GM21447 (cell line): Measurements from ENCODE around the gene SLC22A12.

Experiments
- ATAC-seq: cut with Tn5 transposase; IDR thresholded peaks from one replicate; pipeline ENCODE4 v1.9.1; 2021; ENCODE audit not compliant: unreplicated experiment

Gene SLC22A12

GRCh38 chr11:64643920-64644646 lies 53.1 kb downstream of the SLC22A12 start:
- ATAC-seq = no peak

DNA sequence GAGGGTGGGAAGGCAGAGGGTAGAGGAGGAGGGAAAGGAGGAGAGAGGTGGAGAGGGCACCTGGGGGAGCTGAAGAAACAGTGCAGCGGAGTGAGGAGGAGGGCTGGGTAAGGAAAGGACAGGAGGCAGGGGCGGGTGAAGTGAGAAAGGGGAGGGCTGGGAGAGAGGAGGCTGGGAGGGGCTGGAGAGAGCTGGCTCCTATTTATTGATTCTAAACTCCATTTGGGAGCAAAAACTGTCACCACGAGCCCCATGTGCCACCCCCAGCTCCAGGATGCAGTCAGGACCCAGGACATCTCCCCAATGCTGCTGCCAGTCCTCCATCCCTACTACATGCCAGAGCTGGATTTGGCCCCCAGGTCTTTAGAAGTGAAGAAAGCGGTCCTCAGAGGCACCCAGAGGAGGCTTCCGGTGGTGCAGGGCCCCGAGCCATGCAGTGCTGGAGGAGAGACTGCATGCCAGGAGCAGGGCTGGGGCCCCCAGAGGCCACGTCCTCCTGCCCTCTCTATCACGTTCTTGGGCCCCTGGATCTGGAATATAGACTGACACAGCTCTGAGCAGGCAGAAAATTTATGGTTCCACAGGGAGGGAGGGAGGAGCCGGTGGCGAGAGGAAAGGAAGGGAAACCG lies 53.7 kb downstream of the SLC22A12 start:
- no peak for ATAC-seq

- no peak for ATAC-seq
Measured at GRCh38 chr11:64647019-64647779, 56.2 kb downstream of the SLC22A12 start.

DNA sequence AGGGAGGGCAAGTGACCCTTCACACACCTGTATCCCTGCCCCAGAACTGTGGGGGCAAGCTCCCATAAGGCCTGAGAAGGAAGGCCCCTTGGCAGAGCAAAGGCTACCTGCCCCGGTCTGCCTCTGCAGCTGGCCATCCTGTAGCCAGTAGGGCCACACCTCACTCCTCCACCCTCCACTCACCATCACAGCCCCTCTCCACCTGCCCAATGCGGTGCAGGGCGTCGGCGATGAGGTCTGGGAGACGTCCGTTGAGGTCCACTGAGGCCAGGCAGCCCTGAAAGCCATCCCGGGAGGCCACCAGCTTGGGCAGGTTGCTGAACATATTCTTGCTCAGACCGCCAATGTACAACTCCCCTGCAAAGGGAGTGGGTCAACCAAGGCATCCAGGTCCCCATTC lies 57.5 kb downstream of the SLC22A12 start:
- ATAC-seq = no peak

GRCh38 chr11:64649291-64649697 lies 58.3 kb downstream of the SLC22A12 start:
- no peak for ATAC-seq

DNA sequence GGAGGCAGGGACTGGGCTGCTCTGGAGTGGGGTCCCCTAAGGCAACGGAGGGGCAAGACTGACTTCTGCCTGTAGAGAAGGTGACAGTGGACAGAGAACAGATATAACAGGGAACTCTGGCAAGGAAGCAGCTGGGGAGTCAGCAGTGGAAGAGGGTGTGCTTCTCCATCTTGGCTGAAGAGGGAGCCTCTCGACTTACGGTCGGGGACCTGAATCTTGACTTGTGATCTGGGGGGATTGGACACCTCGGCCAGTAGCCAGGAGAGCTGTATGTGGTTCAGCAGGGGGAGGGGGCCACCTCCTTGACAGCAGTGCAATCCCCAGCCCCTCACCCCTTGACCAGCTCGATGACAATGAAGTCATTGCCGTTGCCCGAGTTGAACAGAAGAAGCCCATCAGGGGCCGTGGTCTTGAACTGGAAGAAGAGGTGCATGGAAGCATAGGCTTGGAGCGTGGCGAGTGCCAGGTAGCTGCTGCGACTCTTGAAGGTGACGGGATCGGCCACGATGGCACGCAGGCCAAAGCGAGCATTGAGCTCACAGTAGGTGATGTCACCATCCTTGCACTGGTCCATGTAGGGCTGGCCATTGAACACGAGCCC lies 60.0 kb downstream of the SLC22A12 start:
- no peak for ATAC-seq
